ENCODE measurements around the gene CXorf58. TPM values are rescaled to one million over a fixed set of nuclear protein-coding genes. Genes with fewer than 3 reads are reported as not detected.

CXorf58 gene
- total and polyA plus RNA-seq, 2 of the 13 experiments (the other 11 are each of a cell fraction or from before 2014, with no cell fraction given): not detected

GRCh38 chrX:23932046-23932445, 24.2 kb downstream of the CXorf58 start:
- H3K4me3 ChIP-seq (replicated peaks in 1 of 3; ENCODE audit: insufficient read depth in 1 of 3, low read depth in 2 of 3, low read length in 3 of 3): no peak overlapping the region
- no peak overlapping the region for H3K27ac ChIP-seq (ENCODE audit: extremely low read length, insufficient read depth, low read length)
- intact Hi-C loops (cut with micrococcal nuclease; ENCODE audit: unreplicated experiment): no loop called here
- no peaks in the 10 kb centered on the region for H3K79me2 ChIP-seq (ENCODE audit: insufficient read depth, low read length)
- in situ Hi-C loops (cut with HindIII; ENCODE audit: extremely low pct_ligation_motif_present, low pct_unique_long_range_greater_than_20kb): no loop called here
- CTCF ChIA-PET (ENCODE audit: low intra/inter-chr PET ratio, low total read pairs): no interaction called here
- no peaks in the 10 kb centered on the region for H3K27me3 ChIP-seq (ENCODE audit: control insufficient read depth in 1 of 2, insufficient read depth in 2 of 2, low read length in 2 of 2)
- H3K4me2 ChIP-seq (ENCODE audit: low read depth, low read length): no peak overlapping the region
- H2AFZ ChIP-seq (ENCODE audit: low read length): no peak overlapping the region
- no peaks in the 10 kb centered on the region for H3K9me3 ChIP-seq (ENCODE audit: low read length)
- POLR2A ChIA-PET: no interaction called here
- WGBS (ENCODE audit: low lambda C conversion rate): 0% methylated on average over 1 of the region's 1 CpG
- no peak overlapping the region for H3K9ac ChIP-seq (ENCODE audit: insufficient read depth, low read depth, low read length)
- H4K20me1 ChIP-seq (ENCODE audit: insufficient read depth, low read length): no peaks in the 10 kb centered on the region
- no peak for DNase-seq (ENCODE audit: low spot score)
- ATAC-seq: no peak
- no TSS peak for BruUV-seq (replicated peaks)
- H3K36me3 ChIP-seq (replicated peaks in 1 of 2; ENCODE audit: control insufficient read depth in 1 of 2, insufficient read depth in 2 of 2, low read length in 2 of 2): no peaks in the 10 kb centered on the region
- peak; percentile 34 for FAIRE-seq
- TF ChIP-seq TEAD2 (CRISPR knock-in tag; IDR thresholded peaks at IDR 0.05): no peak
- TF ChIP-seq, protein P1, sequence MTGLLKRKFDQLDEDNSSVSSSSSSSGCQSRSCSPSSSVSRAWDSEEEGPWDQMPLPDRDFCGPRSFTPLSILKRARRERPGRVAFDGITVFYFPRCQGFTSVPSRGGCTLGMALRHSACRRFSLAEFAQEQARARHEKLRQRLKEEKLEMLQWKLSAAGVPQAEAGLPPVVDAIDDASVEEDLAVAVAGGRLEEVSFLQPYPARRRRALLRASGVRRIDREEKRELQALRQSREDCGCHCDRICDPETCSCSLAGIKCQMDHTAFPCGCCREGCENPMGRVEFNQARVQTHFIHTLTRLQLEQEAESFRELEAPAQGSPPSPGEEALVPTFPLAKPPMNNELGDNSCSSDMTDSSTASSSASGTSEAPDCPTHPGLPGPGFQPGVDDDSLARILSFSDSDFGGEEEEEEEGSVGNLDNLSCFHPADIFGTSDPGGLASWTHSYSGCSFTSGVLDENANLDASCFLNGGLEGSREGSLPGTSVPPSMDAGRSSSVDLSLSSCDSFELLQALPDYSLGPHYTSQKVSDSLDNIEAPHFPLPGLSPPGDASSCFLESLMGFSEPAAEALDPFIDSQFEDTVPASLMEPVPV (CRISPR knock-in tag; IDR thresholded peaks at IDR 0.05): no peak
- TF ChIP-seq FOXA1 (IDR thresholded peaks at IDR 0.05): no peak
- TF ChIP-seq FOXA1 (CRISPR knock-in tag; IDR thresholded peaks at IDR 0.05): no peak
- no peak for TF ChIP-seq HIVEP1 (CRISPR knock-in tag; IDR thresholded peaks at IDR 0.05)
- no peak for TF ChIP-seq SRSF9 (IDR thresholded peaks at IDR 0.05; ENCODE audit: borderline replicate concordance, insufficient read depth, low read depth, low read length, poor library complexity, severe bottlenecking)
- no peak for TF ChIP-seq ZHX2 (IDR thresholded peaks at IDR 0.05; ENCODE audit: low read depth)
- TF ChIP-seq ZHX2 (CRISPR knock-in tag; IDR thresholded peaks at IDR 0.05; ENCODE audit: borderline replicate concordance): no peak
- TF ChIP-seq ZNF468 (CRISPR knock-in tag; IDR thresholded peaks at IDR 0.05): no peak
- no peak for TF ChIP-seq EEA1 (CRISPR knock-in tag; IDR thresholded peaks at IDR 0.05; ENCODE audit: borderline replicate concordance)
- no peak for TF ChIP-seq RARA (CRISPR knock-in tag; IDR thresholded peaks at IDR 0.05)
- TF ChIP-seq ZNF839 (CRISPR knock-in tag; IDR thresholded peaks at IDR 0.05; ENCODE audit: borderline replicate concordance): no peak
- TF ChIP-seq ZNF841 (CRISPR knock-in tag; IDR thresholded peaks at IDR 0.05; ENCODE audit: borderline replicate concordance): no peak
- TF ChIP-seq HMGA1 (CRISPR knock-in tag; conservative IDR thresholded peaks at IDR 0.05): no peak
- no peak for TF ChIP-seq IKZF1 (IDR thresholded peaks at IDR 0.05)
- no peak for TF ChIP-seq FOXM1 (CRISPR knock-in tag; IDR thresholded peaks at IDR 0.05)
- TF ChIP-seq TRIM24 (CRISPR knock-in tag; IDR thresholded peaks at IDR 0.05): no peak
- TF ChIP-seq ZNF598 (CRISPR knock-in tag; IDR thresholded peaks at IDR 0.05; ENCODE audit: borderline replicate concordance): no peak
- 0 out of 2 replicates have a peak, but pooled peaks cover 7% of the 10 kb centered on the region for H3K4me1 ChIP-seq (ENCODE audit: insufficient read depth, low read length)
